GM12865 (cell line): Measurements from ENCODE around the gene LZTR1.

ENCODE experiments used
- DNase-seq: peaks from one replicate; pipeline ENCODE4 v3.0.0; 2010; ENCODE audit warnings: low read depth
- H3K4me3 ChIP-seq: 2 replicates; pipeline ENCODE4 v1.5.1; 2011; ENCODE audit warnings: mild to moderate bottlenecking, low read depth, low read length, control low read depth
- TF ChIP-seq, protein P1 (sequence below): IDR thresholded peaks from 2 replicates; pipeline ENCODE4 v1.5.1; 2011; ENCODE audit warnings: low read length, control low read depth, low read depth, inconsistent platforms; ENCODE audit not compliant: insufficient read depth; ENCODE audit errors: missing control alignments

LZTR1 gene

DNA sequence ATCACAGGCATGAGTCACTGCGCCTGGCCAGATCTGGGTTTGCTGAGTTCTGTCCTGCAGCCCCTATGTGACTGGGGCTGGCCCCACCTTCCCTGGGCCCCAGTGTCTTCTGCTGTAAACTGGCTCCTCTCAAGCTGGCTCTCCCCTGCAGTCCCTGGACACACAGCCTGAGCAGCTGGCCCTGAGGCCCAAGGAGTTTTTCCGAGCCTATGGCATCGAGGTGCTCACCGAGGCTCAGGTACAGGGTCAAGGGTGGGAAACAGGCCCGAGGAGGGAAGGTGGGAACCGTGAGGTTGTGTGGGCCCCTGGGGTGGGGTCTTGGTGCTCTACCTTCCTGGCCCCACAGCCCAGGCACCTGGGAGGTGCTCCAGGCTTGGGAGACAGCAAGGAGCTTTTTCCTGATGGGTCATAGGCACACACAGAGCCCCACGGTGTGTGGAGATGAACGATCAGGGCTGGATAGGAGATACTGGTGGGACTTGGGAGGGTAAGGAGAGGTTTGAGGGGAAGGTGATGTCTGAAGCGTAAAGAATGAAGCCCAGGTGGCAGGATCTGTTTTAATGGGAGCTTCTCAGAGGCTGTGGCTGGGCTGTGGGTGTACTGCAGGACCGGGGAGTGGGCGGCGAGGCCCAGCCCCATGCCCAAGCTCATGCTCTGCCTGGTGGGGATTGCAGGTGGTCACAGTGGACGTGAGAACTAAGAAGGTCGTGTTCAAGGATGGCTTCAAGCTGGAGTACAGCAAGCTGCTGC is 6.4 kb upstream of the LZTR1 start:
- no peak for DNase-seq
- H3K4me3 ChIP-seq: no peak overlapping the region
- TF ChIP-seq, protein P1, sequence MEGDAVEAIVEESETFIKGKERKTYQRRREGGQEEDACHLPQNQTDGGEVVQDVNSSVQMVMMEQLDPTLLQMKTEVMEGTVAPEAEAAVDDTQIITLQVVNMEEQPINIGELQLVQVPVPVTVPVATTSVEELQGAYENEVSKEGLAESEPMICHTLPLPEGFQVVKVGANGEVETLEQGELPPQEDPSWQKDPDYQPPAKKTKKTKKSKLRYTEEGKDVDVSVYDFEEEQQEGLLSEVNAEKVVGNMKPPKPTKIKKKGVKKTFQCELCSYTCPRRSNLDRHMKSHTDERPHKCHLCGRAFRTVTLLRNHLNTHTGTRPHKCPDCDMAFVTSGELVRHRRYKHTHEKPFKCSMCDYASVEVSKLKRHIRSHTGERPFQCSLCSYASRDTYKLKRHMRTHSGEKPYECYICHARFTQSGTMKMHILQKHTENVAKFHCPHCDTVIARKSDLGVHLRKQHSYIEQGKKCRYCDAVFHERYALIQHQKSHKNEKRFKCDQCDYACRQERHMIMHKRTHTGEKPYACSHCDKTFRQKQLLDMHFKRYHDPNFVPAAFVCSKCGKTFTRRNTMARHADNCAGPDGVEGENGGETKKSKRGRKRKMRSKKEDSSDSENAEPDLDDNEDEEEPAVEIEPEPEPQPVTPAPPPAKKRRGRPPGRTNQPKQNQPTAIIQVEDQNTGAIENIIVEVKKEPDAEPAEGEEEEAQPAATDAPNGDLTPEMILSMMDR: no peak

DNA sequence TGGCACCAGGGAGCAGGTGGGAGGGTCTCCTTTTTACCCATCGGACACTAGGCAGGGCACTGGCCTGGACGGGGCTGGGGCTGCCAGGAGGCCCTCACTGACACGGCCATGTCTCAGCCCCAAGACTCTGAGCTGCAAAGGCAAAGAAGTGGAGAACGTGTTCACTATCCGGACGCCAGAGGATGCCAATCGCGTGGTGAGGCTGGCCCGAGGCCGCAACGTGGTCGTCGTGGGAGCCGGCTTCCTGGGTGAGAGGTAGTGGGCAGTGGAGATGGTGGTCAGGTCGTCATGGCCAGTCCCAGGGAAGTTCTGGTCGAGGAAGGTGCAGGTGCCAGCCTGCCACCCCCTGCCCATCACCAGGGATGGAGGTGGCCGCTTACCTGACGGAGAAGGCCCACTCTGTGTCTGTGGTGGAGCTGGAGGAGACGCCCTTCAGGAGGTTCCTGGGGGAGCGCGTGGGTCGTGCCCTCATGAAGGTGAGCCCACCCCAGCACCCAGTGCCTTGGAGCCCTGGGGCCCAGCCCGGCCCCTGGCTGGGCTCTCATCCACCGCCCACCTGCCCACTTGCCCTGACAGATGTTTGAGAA is 5.7 kb upstream of the LZTR1 start:
- no peak overlapping the region for H3K4me3 ChIP-seq
- no peak for DNase-seq
- TF ChIP-seq, protein P1: no peak

- H3K4me3 ChIP-seq: no peak overlapping the region
- TF ChIP-seq, protein P1: no peak
- no peak for DNase-seq
Measured at GRCh38 chr22:20977019-20977418, 5.1 kb upstream of the LZTR1 start.

- TF ChIP-seq, protein P1: no peak
Measured at GRCh38 chr22:20977516-20978170, 4.5 kb upstream of the LZTR1 start.

GRCh38 chr22:20978419-20978818 is 3.7 kb upstream of the LZTR1 start:
- no peak overlapping the region for H3K4me3 ChIP-seq
- no peak for DNase-seq
- TF ChIP-seq, protein P1: no peak

More at GRCh38 chr22:20977516-20978170, 4.5 kb upstream of the LZTR1 start:
- H3K4me3 ChIP-seq: no peak overlapping the region
- DNase-seq: no peak

DNA sequence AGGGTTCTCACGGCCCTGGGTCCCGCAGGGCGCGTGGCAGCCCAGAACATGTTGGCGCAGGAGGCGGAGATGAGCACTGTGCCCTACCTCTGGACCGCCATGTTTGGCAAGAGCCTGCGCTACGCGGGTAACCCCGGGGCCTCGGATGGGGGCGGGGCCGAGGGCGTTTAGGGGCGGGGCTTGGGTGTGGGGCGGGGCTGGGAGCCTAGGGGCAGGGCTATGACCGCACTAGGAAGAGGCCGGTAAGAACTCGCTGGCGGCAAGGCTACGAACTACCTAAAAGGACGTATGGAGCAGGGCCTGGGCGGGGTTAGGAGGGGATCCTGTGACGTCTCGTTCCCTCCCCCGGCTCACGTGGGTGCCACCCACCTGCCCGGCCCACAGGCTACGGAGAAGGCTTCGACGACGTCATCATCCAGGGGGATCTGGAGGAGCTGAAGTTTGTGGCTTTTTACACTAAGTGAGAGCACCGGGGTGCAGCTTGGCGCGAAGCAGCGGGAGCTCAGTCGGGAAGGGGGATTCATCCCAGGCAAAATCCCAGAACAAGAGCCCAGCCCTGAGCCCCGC is 2.8 kb upstream of the LZTR1 start:
- H3K4me3 ChIP-seq: no peak overlapping the region
- TF ChIP-seq, protein P1: no peak
- DNase-seq: peak; percentile 83
